Measurements from ENCODE around the gene APOM. TPM values are rescaled to one million over a fixed set of nuclear protein-coding genes. Genes with fewer than 3 reads are reported as not detected.

The APOM gene
- polyA plus RNA-seq, 3 donors, result 4.2 to 8.3 (median 4.8) TPM

DNA sequence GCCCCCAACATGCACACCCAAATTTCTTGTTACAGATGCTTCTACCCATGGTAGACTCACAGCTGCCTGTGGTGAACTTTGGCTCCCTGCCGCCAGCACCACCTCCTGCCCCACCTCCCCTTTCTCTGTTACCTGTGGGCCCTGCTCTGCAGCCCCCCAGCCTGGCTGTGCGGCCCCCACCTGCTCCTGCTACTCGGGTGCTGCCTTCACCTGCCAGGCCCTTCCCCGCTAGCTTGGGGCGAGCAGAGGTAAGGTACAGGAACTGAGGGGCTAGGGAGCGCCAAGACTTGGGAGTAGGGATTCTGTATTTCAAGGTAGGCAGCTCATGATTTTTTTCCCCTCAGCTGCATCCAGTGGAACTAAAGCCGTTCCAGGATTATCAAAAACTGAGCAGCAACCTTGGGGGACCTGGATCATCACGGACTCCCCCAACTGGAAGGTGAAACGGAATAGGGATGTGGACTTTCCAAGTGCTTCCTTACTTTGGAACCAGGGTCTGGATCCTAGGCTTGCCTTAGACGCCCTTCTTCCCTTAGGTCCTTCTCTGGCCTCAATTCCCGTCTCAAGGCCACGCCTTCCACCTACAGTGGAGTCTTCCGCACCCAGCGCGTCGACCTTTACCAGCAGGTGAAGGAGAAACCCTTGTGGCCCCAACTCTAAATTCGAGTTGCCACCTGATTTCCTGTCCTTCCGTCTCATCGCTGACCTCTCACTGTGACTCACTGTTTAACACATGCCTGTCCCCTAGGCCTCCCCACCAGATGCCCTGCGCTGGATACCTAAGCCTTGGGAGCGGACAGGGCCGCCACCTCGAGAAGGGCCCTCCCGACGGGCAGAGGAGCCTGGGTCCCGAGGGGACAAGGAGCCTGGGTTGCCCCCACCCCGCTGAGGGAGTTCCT is 18.7 kb upstream of the APOM start:
- H3K4me3 Mint-ChIP-seq, result no peak overlapping the region
- Histone ChIP-seq H3K79me2 (ENCODE audit: insufficient read depth, low read length) (peaks cover 15% of the 10 kb centered on the region), H3K4me1 (ENCODE audit: control insufficient read depth in 1 of 2, insufficient read depth in 2 of 2, low read length in 2 of 2) (no peaks in the 10 kb centered on the region), H3K4me3 (replicated peaks in 1 of 3; ENCODE audit: low read depth in 2 of 3, low read length in 3 of 3) (no peak overlapping the region), H3K9ac (ENCODE audit: insufficient read depth, low read length, poor library complexity, severe bottlenecking) (no peak overlapping the region), H4K20me1 (ENCODE audit: insufficient read depth, low read length) (peaks cover 94% of the 10 kb centered on the region), H3K36me3 (replicated peaks in 1 of 2; ENCODE audit: control insufficient read depth in 1 of 2, insufficient read depth in 2 of 2, low read length in 2 of 2) (peaks cover 95 to 99% of the 10 kb centered on the region in 2 donors), H3K27ac (ENCODE audit: low read depth in 1 of 2, low read length in 2 of 2) (no peak overlapping the region), H3K4me2 (replicated peaks; ENCODE audit: extremely low read depth, low read length, poor library complexity, severe bottlenecking) (no peak overlapping the region), H3K27me3 (ENCODE audit: control insufficient read depth in 2 of 2, insufficient read depth in 2 of 2, low read length in 2 of 2) (no peaks in the 10 kb centered on the region), H3K9me3 (replicated peaks in 1 of 2; ENCODE audit: control insufficient read depth in 1 of 2, insufficient read depth in 1 of 2, low read length in 2 of 2) (no peaks in the 10 kb centered on the region), H2AFZ (ENCODE audit: insufficient read depth, low read depth, low read length, poor library complexity, severe bottlenecking) (no peak overlapping the region)
- H3K36me3 Mint-ChIP-seq, result peaks cover 88 to 97% of the 10 kb centered on the region in 2 donors
- 91% methylated on average over 14 of the region's 27 CpGs for WGBS (ENCODE audit: insufficient coverage)
- no peak for DNase-seq
- TF ChIP-seq, protein P1, sequence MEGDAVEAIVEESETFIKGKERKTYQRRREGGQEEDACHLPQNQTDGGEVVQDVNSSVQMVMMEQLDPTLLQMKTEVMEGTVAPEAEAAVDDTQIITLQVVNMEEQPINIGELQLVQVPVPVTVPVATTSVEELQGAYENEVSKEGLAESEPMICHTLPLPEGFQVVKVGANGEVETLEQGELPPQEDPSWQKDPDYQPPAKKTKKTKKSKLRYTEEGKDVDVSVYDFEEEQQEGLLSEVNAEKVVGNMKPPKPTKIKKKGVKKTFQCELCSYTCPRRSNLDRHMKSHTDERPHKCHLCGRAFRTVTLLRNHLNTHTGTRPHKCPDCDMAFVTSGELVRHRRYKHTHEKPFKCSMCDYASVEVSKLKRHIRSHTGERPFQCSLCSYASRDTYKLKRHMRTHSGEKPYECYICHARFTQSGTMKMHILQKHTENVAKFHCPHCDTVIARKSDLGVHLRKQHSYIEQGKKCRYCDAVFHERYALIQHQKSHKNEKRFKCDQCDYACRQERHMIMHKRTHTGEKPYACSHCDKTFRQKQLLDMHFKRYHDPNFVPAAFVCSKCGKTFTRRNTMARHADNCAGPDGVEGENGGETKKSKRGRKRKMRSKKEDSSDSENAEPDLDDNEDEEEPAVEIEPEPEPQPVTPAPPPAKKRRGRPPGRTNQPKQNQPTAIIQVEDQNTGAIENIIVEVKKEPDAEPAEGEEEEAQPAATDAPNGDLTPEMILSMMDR (IDR thresholded peaks at IDR 0.05), result no peak
- H3K4me1 Mint-ChIP-seq, result no peaks in the 10 kb centered on the region
- H3K27me3 Mint-ChIP-seq (ENCODE audit: low read depth in 3 of 3), result no peaks in the 10 kb centered on the region
- peak overlapping the region in 5 of 7 donors; percentile 8 to 77 (median 59) for H3K27ac Mint-ChIP-seq
- intact Hi-C loops (cut with micrococcal nuclease), result no loop called here
- no peaks in the 10 kb centered on the region for H3K9me3 Mint-ChIP-seq

DNA sequence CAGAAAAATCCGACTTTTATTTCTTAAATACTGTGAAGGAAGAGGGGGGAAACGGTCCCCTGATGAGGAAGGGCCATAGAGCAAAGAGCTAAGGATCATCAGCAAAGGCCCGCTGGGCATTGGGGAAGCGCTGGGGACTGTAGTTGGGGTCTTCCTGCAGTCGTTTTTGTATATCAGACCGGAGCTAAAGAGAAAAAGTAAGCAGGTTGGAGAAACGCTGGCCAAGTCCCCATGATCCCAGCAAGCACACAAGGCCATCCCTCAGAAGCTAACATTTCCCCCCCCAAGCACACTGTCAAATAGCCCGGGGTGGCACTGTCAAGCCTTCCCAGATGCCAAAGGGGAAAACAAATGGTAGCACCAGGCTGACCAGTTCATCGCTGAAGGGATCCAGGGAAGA is 16.7 kb upstream of the APOM start:
- Histone ChIP-seq H3K27ac (ENCODE audit: low read depth in 1 of 2, low read length in 2 of 2) (peak overlapping the region in 1 of 2 donors; percentile 7), H3K79me2 (ENCODE audit: insufficient read depth, low read length) (peaks cover 5% of the 10 kb centered on the region), H3K9ac (ENCODE audit: insufficient read depth, low read length, poor library complexity, severe bottlenecking) (no peak overlapping the region), H3K27me3 (ENCODE audit: control insufficient read depth in 2 of 2, insufficient read depth in 2 of 2, low read length in 2 of 2) (no peaks in the 10 kb centered on the region), H3K9me3 (replicated peaks in 1 of 2; ENCODE audit: control insufficient read depth in 1 of 2, insufficient read depth in 1 of 2, low read length in 2 of 2) (no peaks in the 10 kb centered on the region), H3K36me3 (replicated peaks in 1 of 2; ENCODE audit: control insufficient read depth in 1 of 2, insufficient read depth in 2 of 2, low read length in 2 of 2) (peaks cover 94 to 99% of the 10 kb centered on the region in 2 donors), H4K20me1 (ENCODE audit: insufficient read depth, low read length) (peaks cover 89% of the 10 kb centered on the region), H3K4me2 (replicated peaks; ENCODE audit: extremely low read depth, low read length, poor library complexity, severe bottlenecking) (no peak overlapping the region), H3K4me1 (ENCODE audit: control insufficient read depth in 1 of 2, insufficient read depth in 2 of 2, low read length in 2 of 2) (no peaks in the 10 kb centered on the region), H3K4me3 (replicated peaks in 1 of 3; ENCODE audit: low read depth in 2 of 3, low read length in 3 of 3) (no peak overlapping the region), H2AFZ (ENCODE audit: insufficient read depth, low read depth, low read length, poor library complexity, severe bottlenecking) (no peak overlapping the region)
- WGBS (ENCODE audit: insufficient coverage), result 80% methylated on average over 4 of the region's 9 CpGs
- DNase-seq, result no peak
- Mint-ChIP-seq H3K4me1 (no peaks in the 10 kb centered on the region), H3K27me3 (ENCODE audit: low read depth in 3 of 3) (no peaks in the 10 kb centered on the region), H3K36me3 (peaks cover 85 to 97% of the 10 kb centered on the region in 2 donors), H3K9me3 (no peaks in the 10 kb centered on the region), H3K27ac (peak overlapping the region in 1 of 7 donors; percentile 3), H3K4me3 (no peak overlapping the region)
- intact Hi-C loops (cut with micrococcal nuclease), result no loop called here
- TF ChIP-seq, protein P1 (IDR thresholded peaks at IDR 0.05), result no peak
